Measurements from ENCODE around the gene SELENOI.
"Not testable (repeated sequence)": the region's sequence is repeated elsewhere in the genome, so short reads cannot be mapped to it uniquely, and the experiment has no call there.

DNA sequence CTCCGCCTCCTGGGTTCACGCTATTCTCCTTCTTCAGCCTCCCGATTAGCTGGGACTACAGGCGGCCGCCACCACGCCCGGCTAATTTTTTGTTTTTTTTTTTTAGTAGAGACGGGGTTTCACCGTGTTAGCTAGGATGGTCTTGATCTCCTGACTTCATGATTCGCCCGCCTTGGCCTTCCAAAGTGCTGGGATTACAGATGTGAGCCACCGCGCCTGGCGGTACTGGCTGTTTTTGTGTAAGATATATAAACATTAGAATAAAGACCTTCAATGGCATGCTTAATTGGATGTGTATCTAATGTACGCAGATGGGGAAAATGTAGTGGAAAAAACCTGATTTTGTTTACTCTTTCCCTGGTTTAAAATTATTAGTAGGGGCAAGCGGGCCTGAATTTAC is 8.5 kb downstream of the SELENOI start:
- TF ChIP-seq JUND (IDR thresholded peaks at IDR 0.05); SP1 (IDR thresholded peaks at IDR 0.05; ENCODE audit: low read depth); CEBPB (IDR thresholded peaks at IDR 0.05; ENCODE audit: low read depth); EZH2phosphoT487 (IDR thresholded peaks at IDR 0.05; ENCODE audit: borderline replicate concordance); YY1 (IDR thresholded peaks at IDR 0.05; ENCODE audit: extremely low read depth, insufficient replicate concordance, low read depth, low read length); EZH2 (IDR thresholded peaks at IDR 0.05); RAD21 (IDR thresholded peaks at IDR 0.05; ENCODE audit: low read depth); EGR1 (IDR thresholded peaks at IDR 0.05; ENCODE audit: low read depth); SIN3A (IDR thresholded peaks at IDR 0.05; ENCODE audit: low read depth); POLR2A (IDR thresholded peaks at IDR 0.05; ENCODE audit: borderline replicate concordance, extremely low read depth, insufficient read depth, insufficient read length): not testable (repeated sequence)
- TF ChIP-seq, protein P1, sequence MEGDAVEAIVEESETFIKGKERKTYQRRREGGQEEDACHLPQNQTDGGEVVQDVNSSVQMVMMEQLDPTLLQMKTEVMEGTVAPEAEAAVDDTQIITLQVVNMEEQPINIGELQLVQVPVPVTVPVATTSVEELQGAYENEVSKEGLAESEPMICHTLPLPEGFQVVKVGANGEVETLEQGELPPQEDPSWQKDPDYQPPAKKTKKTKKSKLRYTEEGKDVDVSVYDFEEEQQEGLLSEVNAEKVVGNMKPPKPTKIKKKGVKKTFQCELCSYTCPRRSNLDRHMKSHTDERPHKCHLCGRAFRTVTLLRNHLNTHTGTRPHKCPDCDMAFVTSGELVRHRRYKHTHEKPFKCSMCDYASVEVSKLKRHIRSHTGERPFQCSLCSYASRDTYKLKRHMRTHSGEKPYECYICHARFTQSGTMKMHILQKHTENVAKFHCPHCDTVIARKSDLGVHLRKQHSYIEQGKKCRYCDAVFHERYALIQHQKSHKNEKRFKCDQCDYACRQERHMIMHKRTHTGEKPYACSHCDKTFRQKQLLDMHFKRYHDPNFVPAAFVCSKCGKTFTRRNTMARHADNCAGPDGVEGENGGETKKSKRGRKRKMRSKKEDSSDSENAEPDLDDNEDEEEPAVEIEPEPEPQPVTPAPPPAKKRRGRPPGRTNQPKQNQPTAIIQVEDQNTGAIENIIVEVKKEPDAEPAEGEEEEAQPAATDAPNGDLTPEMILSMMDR (IDR thresholded peaks at IDR 0.05 in 2 of 3, conservative IDR thresholded peaks at IDR 0.05 in 1 of 3; ENCODE audit: borderline replicate concordance in 1 of 3, insufficient read depth in 1 of 3, low read depth in 2 of 3, low read length in 2 of 3): not testable (repeated sequence)
- TF ChIP-seq, protein P2, sequence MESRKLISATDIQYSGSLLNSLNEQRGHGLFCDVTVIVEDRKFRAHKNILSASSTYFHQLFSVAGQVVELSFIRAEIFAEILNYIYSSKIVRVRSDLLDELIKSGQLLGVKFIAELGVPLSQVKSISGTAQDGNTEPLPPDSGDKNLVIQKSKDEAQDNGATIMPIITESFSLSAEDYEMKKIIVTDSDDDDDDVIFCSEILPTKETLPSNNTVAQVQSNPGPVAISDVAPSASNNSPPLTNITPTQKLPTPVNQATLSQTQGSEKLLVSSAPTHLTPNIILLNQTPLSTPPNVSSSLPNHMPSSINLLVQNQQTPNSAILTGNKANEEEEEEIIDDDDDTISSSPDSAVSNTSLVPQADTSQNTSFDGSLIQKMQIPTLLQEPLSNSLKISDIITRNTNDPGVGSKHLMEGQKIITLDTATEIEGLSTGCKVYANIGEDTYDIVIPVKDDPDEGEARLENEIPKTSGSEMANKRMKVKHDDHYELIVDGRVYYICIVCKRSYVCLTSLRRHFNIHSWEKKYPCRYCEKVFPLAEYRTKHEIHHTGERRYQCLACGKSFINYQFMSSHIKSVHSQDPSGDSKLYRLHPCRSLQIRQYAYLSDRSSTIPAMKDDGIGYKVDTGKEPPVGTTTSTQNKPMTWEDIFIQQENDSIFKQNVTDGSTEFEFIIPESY (IDR thresholded peaks at IDR 0.05; ENCODE audit: extremely low read depth, insufficient replicate concordance, low read length): not testable (repeated sequence)
- TF ChIP-seq, protein P3, sequence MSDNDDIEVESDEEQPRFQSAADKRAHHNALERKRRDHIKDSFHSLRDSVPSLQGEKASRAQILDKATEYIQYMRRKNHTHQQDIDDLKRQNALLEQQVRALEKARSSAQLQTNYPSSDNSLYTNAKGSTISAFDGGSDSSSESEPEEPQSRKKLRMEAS (IDR thresholded peaks at IDR 0.05): not testable (repeated sequence)

Measured in HCT116 (cell line).